Kidney (tissue), 14 donors: Measurements from ENCODE around the gene PKD1L1. TPM values are rescaled to one million over a fixed set of nuclear protein-coding genes. Genes with fewer than 3 reads are reported as not detected.

Experiments
- DNase-seq, 5 donors: peaks; one replicate each; pipeline ENCODE4 v3.0.0-alpha.2; 2013 to 2020
- FAIRE-seq: peaks from 2 replicates; lab custom pipeline; 2012; peaks lifted over from hg19 to GRCh38; lab: Jason Lieb, UNC
- H3K27ac ChIP-seq, 2 donors: one replicate each; pipeline ENCODE4 v1.7.0; 2013; ENCODE audit warnings: low read depth in 2 of 2, low read length in 2 of 2, inconsistent platforms in 1 of 2
- H3K27me3 ChIP-seq: one replicate; pipeline ENCODE4 v1.7.1; 2013; ENCODE audit warnings: low read length, inconsistent platforms; ENCODE audit not compliant: control insufficient read depth, insufficient read depth
- H3K36me3 ChIP-seq, 3 donors: one replicate each; pipeline versions ENCODE4 v1.7.0 to v1.7.1; 2013; ENCODE audit warnings: low read length in 3 of 3, control low read depth in 1 of 3, inconsistent platforms in 1 of 3; ENCODE audit not compliant: insufficient read depth in 3 of 3, control insufficient read depth in 2 of 3
- H3K4me1 ChIP-seq, 3 donors: one replicate each; pipeline versions ENCODE4 v1.7.0 to v1.7.1; 2013; ENCODE audit warnings: low read length in 3 of 3, inconsistent platforms in 1 of 3, low read depth in 1 of 3; ENCODE audit not compliant: control insufficient read depth in 2 of 3, insufficient read depth in 2 of 3
- H3K4me3 ChIP-seq, 3 donors: one replicate each; pipeline versions ENCODE4 v1.7.0 to v1.8.1; 2013; ENCODE audit warnings: low read length in 3 of 3, control low read depth in 1 of 3, inconsistent platforms in 1 of 3
- H3K9ac ChIP-seq, 3 donors: one replicate each; pipeline versions ENCODE4 v1.7.0 to v1.7.1; 2013; ENCODE audit warnings: low read length in 3 of 3, control low read depth in 1 of 3, inconsistent platforms in 1 of 3
- H3K9me3 ChIP-seq, 3 donors: one replicate each; pipeline versions ENCODE4 v1.7.0 to v1.7.1; 2013; ENCODE audit warnings: low read length in 3 of 3, control low read depth in 1 of 3, inconsistent platforms in 1 of 3; ENCODE audit not compliant: control insufficient read depth in 2 of 3, insufficient read depth in 1 of 3
- intact Hi-C: fragments of 100-400 bp; cut with DNase I; formaldehyde crosslinking; loops from one replicate; pipeline ENCODE4 v1.11.1; 2022
- polyA plus RNA-seq: library from polyadenylated mRNA; stranded (reverse); fragments of 350-450 nt; fragmentation: Illumina TruSeq; extraction: RNeasy Lipid Tissue Mini Kit (QIAGEN cat#74804); gene quantifications from one replicate; pipeline ENCODE4 v1.2.3, GENCODE V29; 2014; ENCODE audit warnings: low read depth, low replicate concordance; ENCODE audit not compliant: insufficient read depth
- total RNA-seq: library from RNA; stranded (reverse); fragmentation: NEBNext Ultra II Directional; extraction: Animal tissue kit (Norgen Biotek cat#: 25700); gene quantifications from one replicate; pipeline ENCODE4 v1.2.1, GENCODE V29; 2021
- TF ChIP-seq, protein P1 (sequence below): IDR thresholded peaks from 3 replicates; pipeline ENCODE4 v1.5.1; 2012; ENCODE audit warnings: mild to moderate bottlenecking, moderate library complexity, borderline replicate concordance; ENCODE audit not compliant: insufficient read depth; ENCODE audit errors: extremely low read depth
- donor health status: control.
- donor health status: control.
- donor health status: control.
- donor health status: control.
- donor health status: control.
- donor health status: DM: yes; HTN: yes; CAD: no.
- donor health status: Normal renal cell carcinoma (clear cell type).

Gene PKD1L1
- total and polyA plus RNA-seq, 2 donors from 2014 or later = 0.32 to 0.82 TPM

DNA sequence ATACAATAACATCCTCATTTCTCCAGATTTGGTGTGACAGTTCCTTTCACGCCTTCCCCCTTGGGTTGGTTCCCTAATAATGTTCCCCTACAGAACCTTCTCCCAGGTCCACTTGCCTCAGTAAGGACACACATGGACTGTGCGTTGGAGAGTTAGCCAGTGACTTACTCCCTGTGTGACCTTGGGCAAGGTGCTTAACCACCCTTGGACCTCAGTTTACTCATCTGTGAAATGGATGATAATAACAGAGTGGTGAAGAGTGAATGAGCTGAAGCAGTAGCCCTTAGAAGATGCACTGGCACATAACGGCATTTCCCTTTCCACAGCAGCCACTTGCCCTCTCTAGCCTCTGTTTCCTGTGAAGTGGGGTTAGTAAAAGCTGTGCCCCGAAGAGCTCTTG is 175.8 kb downstream of the PKD1L1 start:
- Histone ChIP-seq H3K9me3 (no peaks in the 10 kb centered on the region), H3K4me1 (peaks cover 0 to 2% (median 0%) of the 10 kb centered on the region in 3 donors), H3K36me3 (no peaks in the 10 kb centered on the region), H3K9ac (no peak overlapping the region), H3K27ac (no peak overlapping the region), H3K4me3 (no peak overlapping the region), H3K27me3 (no peaks in the 10 kb centered on the region)
- DNase-seq (no peak), FAIRE-seq (no peak)
- TF ChIP-seq, protein P1, sequence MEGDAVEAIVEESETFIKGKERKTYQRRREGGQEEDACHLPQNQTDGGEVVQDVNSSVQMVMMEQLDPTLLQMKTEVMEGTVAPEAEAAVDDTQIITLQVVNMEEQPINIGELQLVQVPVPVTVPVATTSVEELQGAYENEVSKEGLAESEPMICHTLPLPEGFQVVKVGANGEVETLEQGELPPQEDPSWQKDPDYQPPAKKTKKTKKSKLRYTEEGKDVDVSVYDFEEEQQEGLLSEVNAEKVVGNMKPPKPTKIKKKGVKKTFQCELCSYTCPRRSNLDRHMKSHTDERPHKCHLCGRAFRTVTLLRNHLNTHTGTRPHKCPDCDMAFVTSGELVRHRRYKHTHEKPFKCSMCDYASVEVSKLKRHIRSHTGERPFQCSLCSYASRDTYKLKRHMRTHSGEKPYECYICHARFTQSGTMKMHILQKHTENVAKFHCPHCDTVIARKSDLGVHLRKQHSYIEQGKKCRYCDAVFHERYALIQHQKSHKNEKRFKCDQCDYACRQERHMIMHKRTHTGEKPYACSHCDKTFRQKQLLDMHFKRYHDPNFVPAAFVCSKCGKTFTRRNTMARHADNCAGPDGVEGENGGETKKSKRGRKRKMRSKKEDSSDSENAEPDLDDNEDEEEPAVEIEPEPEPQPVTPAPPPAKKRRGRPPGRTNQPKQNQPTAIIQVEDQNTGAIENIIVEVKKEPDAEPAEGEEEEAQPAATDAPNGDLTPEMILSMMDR = no peak
- intact Hi-C loops = no loop called here

DNA sequence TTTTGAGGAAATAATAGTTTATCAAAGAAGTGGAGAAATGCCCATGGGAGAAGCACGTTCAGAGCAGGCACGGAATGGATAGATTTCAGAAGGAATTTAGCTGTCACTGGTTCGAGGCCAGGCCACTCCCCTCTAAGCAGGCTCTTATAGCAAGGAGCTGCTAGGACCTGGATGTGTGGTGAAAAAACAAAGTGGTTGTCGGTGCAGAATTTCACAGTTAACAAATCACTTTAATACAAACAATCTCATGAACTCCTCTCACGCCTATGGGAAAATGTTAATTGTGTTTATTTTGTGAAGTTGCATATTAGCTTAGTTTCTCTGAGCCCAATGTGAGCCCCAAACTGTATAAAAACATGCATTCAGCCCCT is 176.3 kb downstream of the PKD1L1 start:
- Histone ChIP-seq H3K36me3 (no peaks in the 10 kb centered on the region), H3K9me3 (no peaks in the 10 kb centered on the region), H3K27me3 (no peaks in the 10 kb centered on the region), H3K27ac (no peak overlapping the region), H3K9ac (no peak overlapping the region), H3K4me1 (peaks cover 0 to 2% (median 0%) of the 10 kb centered on the region in 3 donors), H3K4me3 (no peak overlapping the region)
- DNase-seq (peak in 1 of 5 donors; percentile 38), FAIRE-seq (no peak)
- intact Hi-C loops = no loop called here
- TF ChIP-seq, protein P1 = no peak

DNA sequence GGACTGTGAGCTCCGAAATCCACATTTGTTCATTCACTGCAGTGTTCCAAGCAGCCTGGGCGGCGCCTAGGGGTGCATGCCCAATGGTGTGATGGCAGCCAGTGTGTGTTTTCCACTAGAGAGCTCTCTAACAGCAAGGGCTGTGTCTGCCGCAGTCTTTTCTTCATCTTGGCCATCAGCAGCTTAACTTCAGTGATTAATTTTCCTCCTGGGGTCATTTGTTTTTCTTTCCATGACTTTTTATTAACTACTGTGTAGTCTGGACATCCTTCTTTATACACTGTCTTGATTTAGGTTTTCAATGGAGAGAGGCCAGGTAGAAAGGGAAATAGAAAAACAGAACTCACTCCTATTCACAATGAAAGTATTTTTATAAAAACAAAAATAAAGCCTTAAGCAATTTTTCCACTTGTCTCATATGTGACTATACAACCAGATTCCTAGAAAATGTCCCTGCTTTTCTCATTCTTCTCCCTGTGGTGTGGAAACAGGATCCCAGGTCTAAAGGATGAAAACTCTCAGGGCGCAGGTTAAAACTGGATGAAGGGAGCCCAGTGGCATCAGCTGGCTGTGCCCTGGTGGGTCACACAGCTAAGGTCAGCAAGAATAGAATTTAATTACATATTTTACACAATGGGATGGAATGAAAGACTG is 176.8 kb downstream of the PKD1L1 start:
- Histone ChIP-seq H3K27me3 (no peaks in the 10 kb centered on the region), H3K4me1 (peaks cover 0 to 2% (median 0%) of the 10 kb centered on the region in 3 donors), H3K36me3 (no peaks in the 10 kb centered on the region), H3K27ac (peak overlapping the region in 1 of 2 donors; percentile 0), H3K9me3 (no peaks in the 10 kb centered on the region), H3K4me3 (no peak overlapping the region), H3K9ac (no peak overlapping the region)
- FAIRE-seq (no peak), DNase-seq (peak in 1 of 5 donors; percentile 75)
- intact Hi-C loops = no loop called here
- TF ChIP-seq, protein P1 = no peak

DNA sequence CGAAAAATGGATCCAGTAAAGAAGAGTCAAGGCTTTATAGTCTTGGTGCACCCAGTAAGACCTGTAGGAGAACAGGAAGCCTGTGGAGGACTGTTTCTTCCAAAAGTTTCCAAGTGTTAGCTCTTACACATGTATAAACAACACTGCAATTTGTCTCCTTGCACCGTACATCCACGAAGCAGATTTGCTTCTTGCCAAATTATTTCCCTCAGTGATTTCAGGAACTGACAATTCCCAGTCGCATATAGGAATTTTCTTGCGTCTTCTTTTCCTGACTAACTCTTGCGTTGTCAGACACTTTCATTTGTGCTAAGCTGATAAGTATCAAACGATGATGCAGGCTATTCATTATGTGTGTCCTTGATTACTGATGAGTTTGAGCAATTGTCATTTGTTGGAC is 182.1 kb downstream of the PKD1L1 start:
- H3K9me3 ChIP-seq = no peaks in the 10 kb centered on the region
- no peak overlapping the region for H3K27ac ChIP-seq
- FAIRE-seq = no peak

More for the DNA sequence above, 182.1 kb downstream of the PKD1L1 start:
- TF ChIP-seq, protein P1 = no peak
- DNase-seq = no peak
- Histone ChIP-seq H3K9ac (no peak overlapping the region), H3K36me3 (no peaks in the 10 kb centered on the region), H3K4me3 (no peak overlapping the region), H3K27me3 (no peaks in the 10 kb centered on the region), H3K4me1 (peaks cover 0 to 8% (median 0%) of the 10 kb centered on the region in 3 donors)
- intact Hi-C loops = no loop called here
